Fibroblast of villous mesenchyme (primary cell): ENCODE data around the gene AFG3L2. TPM values are rescaled to one million over a fixed set of nuclear protein-coding genes. Genes with fewer than 3 reads are reported as not detected.
"Not testable (repeated sequence)": the region's sequence is repeated elsewhere in the genome, so short reads cannot be mapped to it uniquely, and the experiment has no call there.

ENCODE experiments used
- DNase-seq: peaks from one replicate; pipeline ENCODE4 v3.0.0-alpha.2; 2010; ENCODE audit warnings: low read depth
- H3K4me3 ChIP-seq: 2 replicates; pipeline ENCODE4 v1.5.1; 2011; ENCODE audit warnings: low read depth, mild to moderate bottlenecking, low read length
- CTCF ChIP-seq: IDR thresholded peaks from 2 replicates; pipeline ENCODE4 v1.5.1; 2012; ENCODE audit warnings: low read depth, mild to moderate bottlenecking, low read length; ENCODE audit not compliant: insufficient read depth
- total RNA-seq: library from RNA; depleted of rRNA; stranded (reverse); fragments of >200 nt; gene quantifications from 2 replicates; pipeline ENCODE4 v1.2.3, GENCODE V29; 2012

The AFG3L2 gene
- total RNA-seq, 1 donor = 63.0 TPM

- peak overlapping the region; percentile 18 for H3K4me3 ChIP-seq
- DNase-seq = no peak
- no peak for TF ChIP-seq CTCF
Measured at GRCh38 chr18:12420821-12421421, 43.9 kb upstream of the AFG3L2 start.

GRCh38 chr18:12417687-12418086, 40.7 kb upstream of the AFG3L2 start:
- no peak overlapping the region for H3K4me3 ChIP-seq
- no peak for DNase-seq
- TF ChIP-seq CTCF = no peak

- no peak for DNase-seq
- no peak for TF ChIP-seq CTCF
- no peak overlapping the region for H3K4me3 ChIP-seq
Measured at GRCh38 chr18:12416098-12416729, 39.2 kb upstream of the AFG3L2 start.

GRCh38 chr18:12411456-12411855, 34.4 kb upstream of the AFG3L2 start:
- no peak for DNase-seq
- H3K4me3 ChIP-seq = no peak overlapping the region
- TF ChIP-seq CTCF = no peak

GRCh38 chr18:12410747-12411146, 33.7 kb upstream of the AFG3L2 start:
- peak; percentile 66 for DNase-seq
- not testable (repeated sequence) for H3K4me3 ChIP-seq

- DNase-seq = no peak
- no peak for TF ChIP-seq CTCF
- H3K4me3 ChIP-seq = no peak overlapping the region
Measured at GRCh38 chr18:12410081-12410481, 33.1 kb upstream of the AFG3L2 start.

- no peak for DNase-seq
- no peak for TF ChIP-seq CTCF
- H3K4me3 ChIP-seq = no peak overlapping the region
Measured at GRCh38 chr18:12409469-12409868, 32.4 kb upstream of the AFG3L2 start.
